ENCODE data around the gene UNC5C. TPM values are rescaled to one million over a fixed set of nuclear protein-coding genes. Genes with fewer than 3 reads are reported as not detected.

UNC5C gene
- total RNA-seq, 1 experiment from 2014 or later = not detected

DNA sequence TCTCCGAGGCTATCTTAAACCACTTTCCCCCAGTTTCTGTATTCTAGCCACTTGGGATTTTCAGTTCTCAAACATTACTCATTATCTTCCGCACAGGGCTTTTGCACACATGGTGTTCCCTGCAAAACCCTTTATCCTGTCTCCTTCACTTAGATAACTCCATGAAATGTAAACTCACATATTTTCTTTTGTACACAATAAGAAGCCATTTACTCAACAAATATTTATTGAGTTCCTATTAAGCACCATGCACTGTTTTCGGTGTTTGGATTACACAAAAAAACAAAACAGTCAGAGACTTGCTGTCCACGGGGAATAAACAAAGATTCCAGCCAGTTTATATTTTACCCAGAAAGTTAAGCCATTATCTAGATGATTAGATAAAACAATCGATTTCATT is 42.5 kb upstream of the UNC5C start:
- no peak for DNase-seq (ENCODE audit: unreplicated experiment)
- H3K27me3 Mint-ChIP-seq (ENCODE audit: insufficient read depth, unreplicated experiment) = no peaks in the 10 kb centered on the region
- ChIA-PET POLR2A (no interaction called here), CTCF (no interaction called here)
- no peaks in the 10 kb centered on the region for H3K36me3 Mint-ChIP-seq (ENCODE audit: insufficient read depth, unreplicated experiment)
- TF ChIP-seq, protein P1, sequence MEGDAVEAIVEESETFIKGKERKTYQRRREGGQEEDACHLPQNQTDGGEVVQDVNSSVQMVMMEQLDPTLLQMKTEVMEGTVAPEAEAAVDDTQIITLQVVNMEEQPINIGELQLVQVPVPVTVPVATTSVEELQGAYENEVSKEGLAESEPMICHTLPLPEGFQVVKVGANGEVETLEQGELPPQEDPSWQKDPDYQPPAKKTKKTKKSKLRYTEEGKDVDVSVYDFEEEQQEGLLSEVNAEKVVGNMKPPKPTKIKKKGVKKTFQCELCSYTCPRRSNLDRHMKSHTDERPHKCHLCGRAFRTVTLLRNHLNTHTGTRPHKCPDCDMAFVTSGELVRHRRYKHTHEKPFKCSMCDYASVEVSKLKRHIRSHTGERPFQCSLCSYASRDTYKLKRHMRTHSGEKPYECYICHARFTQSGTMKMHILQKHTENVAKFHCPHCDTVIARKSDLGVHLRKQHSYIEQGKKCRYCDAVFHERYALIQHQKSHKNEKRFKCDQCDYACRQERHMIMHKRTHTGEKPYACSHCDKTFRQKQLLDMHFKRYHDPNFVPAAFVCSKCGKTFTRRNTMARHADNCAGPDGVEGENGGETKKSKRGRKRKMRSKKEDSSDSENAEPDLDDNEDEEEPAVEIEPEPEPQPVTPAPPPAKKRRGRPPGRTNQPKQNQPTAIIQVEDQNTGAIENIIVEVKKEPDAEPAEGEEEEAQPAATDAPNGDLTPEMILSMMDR (IDR thresholded peaks at IDR 0.05; ENCODE audit: unreplicated experiment) = no peak
- no peak overlapping the region for H3K27ac Mint-ChIP-seq (ENCODE audit: low read depth, unreplicated experiment)
- no peak overlapping the region for H3K4me3 Mint-ChIP-seq (ENCODE audit: unreplicated experiment)
- intact Hi-C loops (cut with micrococcal nuclease) = no loop called here
- peaks cover under 1% of the 10 kb centered on the region for H3K4me1 Mint-ChIP-seq (ENCODE audit: insufficient read depth, unreplicated experiment)
- H3K9me3 Mint-ChIP-seq (ENCODE audit: unreplicated experiment) = no peaks in the 10 kb centered on the region
- BruUV-seq (replicated peaks) = no TSS peak

- Mint-ChIP-seq H3K4me3 (ENCODE audit: unreplicated experiment) (no peak overlapping the region), H3K27me3 (ENCODE audit: insufficient read depth, unreplicated experiment) (no peaks in the 10 kb centered on the region), H3K27ac (ENCODE audit: low read depth, unreplicated experiment) (no peak overlapping the region), H3K9me3 (ENCODE audit: unreplicated experiment) (no peaks in the 10 kb centered on the region), H3K36me3 (ENCODE audit: insufficient read depth, unreplicated experiment) (no peaks in the 10 kb centered on the region), H3K4me1 (ENCODE audit: insufficient read depth, unreplicated experiment) (peaks cover 6% of the 10 kb centered on the region)
- ChIA-PET CTCF (no interaction called here), POLR2A (no interaction called here)
- intact Hi-C loops (cut with micrococcal nuclease) = no loop called here
- no peak for DNase-seq (ENCODE audit: unreplicated experiment)
- TF ChIP-seq, protein P1 (IDR thresholded peaks at IDR 0.05; ENCODE audit: unreplicated experiment) = no peak
- BruUV-seq (replicated peaks) = no TSS peak
Observed at GRCh38 chr4:95590615-95591014, 41.8 kb upstream of the UNC5C start.

DNA sequence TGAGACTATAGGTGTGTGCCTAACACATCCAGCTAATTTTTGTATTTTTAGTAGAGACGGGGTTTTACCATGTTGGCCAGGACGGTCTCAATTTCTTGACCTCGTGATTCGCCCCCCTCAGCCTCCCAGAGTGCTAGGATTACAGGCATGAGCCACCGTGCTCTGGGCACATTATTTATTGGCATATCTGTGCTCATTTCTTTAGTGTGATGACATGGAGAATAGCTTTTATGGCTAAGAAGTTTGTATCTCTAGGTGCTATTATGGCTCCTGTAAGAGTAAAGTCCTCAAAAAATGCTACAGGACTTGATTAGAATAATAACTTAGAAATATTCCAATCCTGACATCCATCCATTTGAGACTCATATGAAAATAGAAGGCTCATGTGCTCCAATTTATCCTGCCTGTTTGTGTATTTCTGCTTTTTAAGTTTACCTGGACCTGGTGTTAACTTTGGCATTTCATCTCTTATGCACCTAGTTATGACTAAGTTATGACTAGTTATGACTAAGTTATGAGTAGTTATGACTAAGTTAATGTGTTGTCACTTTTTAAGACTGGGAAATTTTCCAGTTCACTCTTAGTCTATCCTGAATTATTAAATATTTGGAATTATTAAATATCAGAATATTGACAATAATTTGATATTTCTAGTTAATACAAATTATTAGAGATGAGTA is 36.4 kb upstream of the UNC5C start:
- Mint-ChIP-seq H3K4me3 (ENCODE audit: unreplicated experiment) (no peak overlapping the region), H3K27me3 (ENCODE audit: insufficient read depth, unreplicated experiment) (no peaks in the 10 kb centered on the region), H3K36me3 (ENCODE audit: insufficient read depth, unreplicated experiment) (no peaks in the 10 kb centered on the region), H3K4me1 (ENCODE audit: insufficient read depth, unreplicated experiment) (peaks cover 6% of the 10 kb centered on the region), H3K9me3 (ENCODE audit: unreplicated experiment) (no peaks in the 10 kb centered on the region), H3K27ac (ENCODE audit: low read depth, unreplicated experiment) (no peak overlapping the region)
- ChIA-PET POLR2A (no interaction called here), CTCF (no interaction called here)
- TF ChIP-seq, protein P1 (IDR thresholded peaks at IDR 0.05; ENCODE audit: unreplicated experiment) = no peak
- peak; percentile 33 for DNase-seq (ENCODE audit: unreplicated experiment)
- no TSS peak for BruUV-seq (replicated peaks)
- intact Hi-C loops (cut with micrococcal nuclease) = no loop called here

DNA sequence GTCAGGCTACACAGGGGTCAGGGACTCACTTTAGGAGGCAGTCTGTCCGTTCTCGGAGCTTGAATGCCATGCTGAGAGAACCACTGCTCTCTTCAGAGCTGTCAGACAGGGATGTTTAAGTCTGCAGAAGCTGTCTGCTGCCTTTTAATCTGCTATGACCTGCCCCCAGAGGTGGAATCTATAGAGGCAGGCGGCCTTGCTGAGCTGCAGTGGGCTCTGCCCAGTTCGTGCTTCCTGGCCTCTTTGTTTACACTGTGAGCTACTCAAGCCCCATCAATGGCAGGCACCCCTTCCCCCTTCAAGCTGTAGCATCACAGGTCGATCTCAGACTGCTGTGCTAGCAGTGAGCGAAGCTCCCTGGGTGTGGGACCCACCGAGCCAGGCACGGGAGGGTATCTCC is 31.5 kb upstream of the UNC5C start:
- intact Hi-C loops (cut with micrococcal nuclease) = no loop called here
- Mint-ChIP-seq H3K9me3 (ENCODE audit: unreplicated experiment) (peaks cover 22% of the 10 kb centered on the region), H3K4me1 (ENCODE audit: insufficient read depth, unreplicated experiment) (no peaks in the 10 kb centered on the region), H3K27ac (ENCODE audit: low read depth, unreplicated experiment) (no peak overlapping the region), H3K4me3 (ENCODE audit: unreplicated experiment) (no peak overlapping the region), H3K36me3 (ENCODE audit: insufficient read depth, unreplicated experiment) (no peaks in the 10 kb centered on the region), H3K27me3 (ENCODE audit: insufficient read depth, unreplicated experiment) (no peaks in the 10 kb centered on the region)
- ChIA-PET POLR2A (no interaction called here), CTCF (no interaction called here)
- DNase-seq (ENCODE audit: unreplicated experiment) = no peak
- TF ChIP-seq, protein P1 (IDR thresholded peaks at IDR 0.05; ENCODE audit: unreplicated experiment) = no peak
- BruUV-seq (replicated peaks) = no TSS peak
